Spinal cord (tissue), 10 donors: Measurements from ENCODE around the gene APBA1. TPM values are rescaled to one million over a fixed set of nuclear protein-coding genes. Genes with fewer than 3 reads are reported as not detected.

Experiments
- DNase-seq, 6 donors: peaks; one replicate each; pipeline versions ENCODE4 v3.0.0 to v3.0.0-alpha.2; 2013 to 2015; ENCODE audit warnings: low spot score in 6 of 6, low read depth in 4 of 6
- H3K27ac ChIP-seq: one replicate; pipeline ENCODE4 v1.5.1; 2013; ENCODE audit warnings: low read depth, low read length, control low read depth
- H3K27me3 ChIP-seq: one replicate; pipeline ENCODE4 v1.6.1; 2013; ENCODE audit warnings: low read length; ENCODE audit not compliant: control insufficient read depth, insufficient read depth
- H3K36me3 ChIP-seq: one replicate; pipeline ENCODE4 v1.6.1; 2013; ENCODE audit warnings: low read length; ENCODE audit not compliant: control insufficient read depth, insufficient read depth
- H3K4me1 ChIP-seq: one replicate; pipeline ENCODE4 v1.6.1; 2013; ENCODE audit warnings: low read length; ENCODE audit not compliant: control insufficient read depth, insufficient read depth
- H3K4me3 ChIP-seq: one replicate; pipeline ENCODE4 v1.5.1; 2013; ENCODE audit warnings: low read depth, low read length, control low read depth
- H3K9me3 ChIP-seq: one replicate; pipeline ENCODE4 v1.6.1; 2013; ENCODE audit warnings: low read length; ENCODE audit not compliant: control insufficient read depth, insufficient read depth
- WGBS: methylation state at CpG from one replicate; pipeline ENCODE4 v1.1.5; 2013; ENCODE audit warnings: missing lambda C conversion rate; ENCODE audit not compliant: insufficient coverage; 5-methylcytosine and 5-hydroxymethylcytosine counted together
- polyA plus RNA-seq, 2 donors: library from polyadenylated mRNA; unstranded; fragments of 120-200 nt; gene quantifications; one replicate each; pipeline ENCODE4 v1.2.1, GENCODE V29; 2013; ENCODE audit not compliant: insufficient read length in 2 of 2
- total RNA-seq, 2 donors: library from RNA; depleted of rRNA in 1 of 2; stranded (reverse); fragments of 120-200 nt in 1 of 2; fragments of >200 nt in 1 of 2; gene quantifications; one replicate each; pipeline versions ENCODE4 v1.2.3 to v1.2.4, GENCODE V29; 2013 to 2014
- donor health status: healthy.

The APBA1 gene
- total and polyA plus RNA-seq, 4 donors: 38.5 to 101 (median 84.0) TPM

- Histone ChIP-seq H3K4me3 (no peak overlapping the region), H3K9me3 (no peaks in the 10 kb centered on the region), H3K4me1 (peaks cover 5% of the 10 kb centered on the region), H3K27ac (no peak overlapping the region), H3K36me3 (peaks cover 21% of the 10 kb centered on the region), H3K27me3 (no peaks in the 10 kb centered on the region)
- no CpG with 5 or more reads among the region's 3 CpGs for WGBS
- DNase-seq: no peak
Measured at GRCh38 chr9:69380811-69381210, 291.4 kb downstream of the APBA1 start.

DNA sequence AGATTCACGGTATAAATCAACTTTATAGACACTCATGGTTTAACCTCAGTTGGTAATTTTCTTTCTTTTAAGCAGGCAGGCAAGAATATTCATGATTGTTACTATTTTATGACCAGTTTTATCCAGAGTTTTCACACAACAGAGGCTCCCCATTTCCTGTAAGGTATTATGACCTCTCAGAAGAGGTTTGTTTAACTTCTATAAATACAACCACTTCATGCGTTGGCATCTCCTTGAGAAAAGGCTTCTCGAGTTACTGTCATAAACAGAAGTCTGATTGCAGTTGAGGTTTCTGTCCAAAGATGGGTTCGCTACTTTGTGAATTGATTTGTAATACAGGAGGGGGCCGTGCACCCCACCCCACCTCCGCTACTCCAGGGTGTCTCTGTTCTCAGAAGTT, 291.9 kb downstream of the APBA1 start:
- H3K4me1 ChIP-seq: peaks cover 5% of the 10 kb centered on the region
- no peak overlapping the region for H3K27ac ChIP-seq
- H3K4me3 ChIP-seq: no peak overlapping the region
- H3K27me3 ChIP-seq: no peaks in the 10 kb centered on the region
- DNase-seq: no peak
- peaks cover 18% of the 10 kb centered on the region for H3K36me3 ChIP-seq
- no peaks in the 10 kb centered on the region for H3K9me3 ChIP-seq
- no CpG with 5 or more reads among the region's 6 CpGs for WGBS

GRCh38 chr9:69379270-69379982, 292.7 kb downstream of the APBA1 start:
- no peaks in the 10 kb centered on the region for H3K9me3 ChIP-seq
- 92% methylated on average over 4 of the region's 9 CpGs for WGBS
- no peaks in the 10 kb centered on the region for H3K27me3 ChIP-seq
- peaks cover 16% of the 10 kb centered on the region for H3K36me3 ChIP-seq
- H3K4me1 ChIP-seq: peaks cover 5% of the 10 kb centered on the region
- DNase-seq: no peak
- no peak overlapping the region for H3K27ac ChIP-seq
- no peak overlapping the region for H3K4me3 ChIP-seq

DNA sequence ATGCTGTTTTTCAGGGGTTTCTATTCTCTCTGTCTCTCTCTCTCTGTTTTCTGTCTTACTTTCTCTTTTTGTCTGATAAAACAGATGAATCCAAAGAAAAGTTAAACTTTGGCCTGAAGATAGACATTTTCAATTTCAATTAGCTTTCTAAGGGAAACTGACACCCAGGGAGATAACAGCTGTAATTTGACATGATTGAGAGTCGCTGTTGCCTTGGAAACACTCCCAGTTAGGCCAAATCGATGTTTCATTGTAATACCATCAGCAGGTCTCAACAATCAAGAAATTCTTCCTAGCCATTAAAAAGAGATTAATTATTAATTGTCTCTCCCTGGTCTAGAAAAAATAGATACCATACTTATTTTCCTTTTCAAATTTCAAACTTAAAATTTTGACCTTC, 294.2 kb downstream of the APBA1 start:
- peak in 1 of 6 donors; percentile 67 for DNase-seq
- peaks cover 5% of the 10 kb centered on the region for H3K4me1 ChIP-seq
- no CpG with 5 or more reads among the region's 2 CpGs for WGBS

More for the DNA sequence above, 294.2 kb downstream of the APBA1 start:
- H3K27me3 ChIP-seq: no peaks in the 10 kb centered on the region
- H3K9me3 ChIP-seq: no peaks in the 10 kb centered on the region
- H3K36me3 ChIP-seq: peaks cover 16% of the 10 kb centered on the region
- no peak overlapping the region for H3K27ac ChIP-seq
- H3K4me3 ChIP-seq: no peak overlapping the region

Other genes starting within 250 kb of the APBA1 start
- gene PTAR1, start 87.6 kb upstream of the APBA1 start, total RNA-seq: 100 to 1,000 TPM in 1 of 2 donors, 10 to 100 TPM in 1; 94.3 to 158 TPM
- 10 to 100 TPM; 29.3 to 51.7 TPM for gene PTAR1, start 87.6 kb upstream of the APBA1 start, polyA plus RNA-seq
- gene CFAP95, start 148.4 kb upstream of the APBA1 start, total RNA-seq: 10 to 100 TPM in 1 of 2 donors, 1 to 10 TPM in 1; 3.0 to 10.7 TPM
- 1 to 10 TPM; 5.0 to 7.1 TPM for gene CFAP95, start 148.4 kb upstream of the APBA1 start, polyA plus RNA-seq